ENCODE results near the gene PWWP2B. TPM values are rescaled to one million over a fixed set of nuclear protein-coding genes. Genes with fewer than 3 reads are reported as not detected.

PWWP2B gene
- polyA plus RNA-seq, 1 experiment = 1.1 TPM

- POLR2A ChIA-PET = no interaction called here
- H3K27me3 ChIP-seq (ENCODE audit: control insufficient read depth, insufficient read depth, low read length) = no peaks in the 10 kb centered on the region
- no peaks in the 10 kb centered on the region; the same call in 1 of the 2 replicates for H3K9me3 ChIP-seq (ENCODE audit: control insufficient read depth, insufficient read depth, low read length)
- no peak for DNase-seq (ENCODE audit: low read depth, low spot score)
- TF ChIP-seq CTCF (IDR thresholded peaks at IDR 0.05; ENCODE audit: low read depth, low read length) = no peak
- no peak overlapping the region for H3K27ac ChIP-seq (ENCODE audit: low read depth, low read length)
- CTCF ChIA-PET = interaction anchor here (0.6 kb wide), 1 partner anchor 26 kb away, joined by 3 read pairs; no protein-coding TSS in a partner anchor
- H3K4me3 ChIP-seq (ENCODE audit: low read depth, low read length) = no peak overlapping the region
Observed at GRCh38 chr10:132400041-132400546, 3.1 kb downstream of the PWWP2B start.

GRCh38 chr10:132400547-132401151 is 3.6 kb downstream of the PWWP2B start:
- Histone ChIP-seq H3K9me3 (ENCODE audit: control insufficient read depth, insufficient read depth, low read length) (no peaks in the 10 kb centered on the region; the same call in 1 of the 2 replicates), H3K27ac (ENCODE audit: low read depth, low read length) (no peak overlapping the region), H3K4me3 (ENCODE audit: low read depth, low read length) (no peak overlapping the region), H3K27me3 (ENCODE audit: control insufficient read depth, insufficient read depth, low read length) (no peaks in the 10 kb centered on the region)
- no peak for DNase-seq (ENCODE audit: low read depth, low spot score)
- ChIA-PET POLR2A (no interaction called here), CTCF (no interaction called here)
- TF ChIP-seq CTCF (IDR thresholded peaks at IDR 0.05; ENCODE audit: low read depth, low read length) = no peak

- no peak overlapping the region for H3K27ac ChIP-seq (ENCODE audit: low read depth, low read length)
- POLR2A ChIA-PET = no interaction called here
- no peaks in the 10 kb centered on the region; the same call in 1 of the 2 replicates for H3K9me3 ChIP-seq (ENCODE audit: control insufficient read depth, insufficient read depth, low read length)
- no peaks in the 10 kb centered on the region for H3K27me3 ChIP-seq (ENCODE audit: control insufficient read depth, insufficient read depth, low read length)
- CTCF ChIA-PET = no interaction called here
- no peak overlapping the region for H3K4me3 ChIP-seq (ENCODE audit: low read depth, low read length)
- DNase-seq (ENCODE audit: low read depth, low spot score) = no peak
- no peak for TF ChIP-seq CTCF (IDR thresholded peaks at IDR 0.05; ENCODE audit: low read depth, low read length)
Observed at GRCh38 chr10:132401401-132402118, 4.6 kb downstream of the PWWP2B start.

GRCh38 chr10:132402781-132403241 is 5.8 kb downstream of the PWWP2B start:
- ChIA-PET CTCF (no interaction called here), POLR2A (no interaction called here)
- H3K4me3 ChIP-seq (ENCODE audit: low read depth, low read length) = no peak overlapping the region
- no peak for DNase-seq (ENCODE audit: low read depth, low spot score)
- TF ChIP-seq CTCF (IDR thresholded peaks at IDR 0.05; ENCODE audit: low read depth, low read length) = no peak
- no peaks in the 10 kb centered on the region for H3K27me3 ChIP-seq (ENCODE audit: control insufficient read depth, insufficient read depth, low read length)
- H3K9me3 ChIP-seq (ENCODE audit: control insufficient read depth, insufficient read depth, low read length) = no peaks in the 10 kb centered on the region; the same call in 1 of the 2 replicates
- H3K27ac ChIP-seq (ENCODE audit: low read depth, low read length) = no peak overlapping the region
